Mesodermal cell (in vitro differentiated cells): ENCODE results near the gene FBXL7.

Experiments used
- H3K27ac ChIP-seq: 2 replicates; pipeline ENCODE4 v1.7.0; 2013; ENCODE audit warnings: mild to moderate bottlenecking, low read depth, low read length, moderate library complexity; ENCODE audit not compliant: severe bottlenecking
- H3K36me3 ChIP-seq: 2 replicates; pipeline ENCODE4 v1.7.1; 2013; ENCODE audit warnings: mild to moderate bottlenecking, low read length, moderate library complexity; ENCODE audit not compliant: control insufficient read depth, insufficient read depth
- H3K4me1 ChIP-seq: one replicate; pipeline ENCODE4 v1.7.1; 2013; ENCODE audit warnings: mild to moderate bottlenecking, low read length; ENCODE audit not compliant: insufficient read depth, control insufficient read depth, poor library complexity, severe bottlenecking
- H3K4me3 ChIP-seq: 2 replicates; pipeline ENCODE4 v1.7.0; 2013; ENCODE audit warnings: low read length, control low read depth, mild to moderate bottlenecking; ENCODE audit not compliant: insufficient read depth, poor library complexity, severe bottlenecking; ENCODE audit errors: extremely low read depth
- H3K9me3 ChIP-seq: 2 replicates; pipeline ENCODE4 v1.7.1; 2013; ENCODE audit warnings: mild to moderate bottlenecking, low read length, moderate library complexity; ENCODE audit not compliant: control insufficient read depth
- WGBS, 2 experiments: methylation state at CpG; one replicate each; pipeline ENCODE4 v1.1.5; 2013; ENCODE audit warnings: missing lambda C conversion rate in 2 of 2; ENCODE audit not compliant: insufficient coverage in 2 of 2; 5-methylcytosine and 5-hydroxymethylcytosine counted together

The FBXL7 gene

DNA sequence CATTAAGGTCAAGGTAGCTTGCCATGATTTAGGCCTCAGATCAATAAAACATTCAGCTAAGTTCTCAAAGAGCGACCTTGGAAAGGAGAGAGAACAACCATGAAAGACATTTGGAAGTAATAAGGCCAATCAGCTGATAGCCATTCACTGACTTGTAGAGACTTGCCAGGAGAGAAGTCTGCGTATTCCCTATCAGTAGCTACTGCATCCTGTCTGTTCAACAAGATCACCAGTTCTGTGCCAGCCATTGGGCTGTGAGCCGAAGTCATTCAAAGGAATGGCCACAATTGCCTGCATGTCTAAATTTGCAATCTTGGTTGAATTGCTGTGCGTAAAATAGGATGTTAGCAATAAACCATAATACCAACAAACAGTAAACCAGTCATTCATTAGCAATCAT, 219.8 kb downstream of the FBXL7 start:
- Histone ChIP-seq H3K36me3 (no peaks in the 10 kb centered on the region), H3K4me3 (no peak overlapping the region), H3K9me3 (peaks cover 5% of the 10 kb centered on the region), H3K27ac (no peak overlapping the region), H3K4me1 (peaks cover 37% of the 10 kb centered on the region)
- 84 to 89% methylated on average over 3 of the region's 4 CpGs for WGBS, 2 experiments

DNA sequence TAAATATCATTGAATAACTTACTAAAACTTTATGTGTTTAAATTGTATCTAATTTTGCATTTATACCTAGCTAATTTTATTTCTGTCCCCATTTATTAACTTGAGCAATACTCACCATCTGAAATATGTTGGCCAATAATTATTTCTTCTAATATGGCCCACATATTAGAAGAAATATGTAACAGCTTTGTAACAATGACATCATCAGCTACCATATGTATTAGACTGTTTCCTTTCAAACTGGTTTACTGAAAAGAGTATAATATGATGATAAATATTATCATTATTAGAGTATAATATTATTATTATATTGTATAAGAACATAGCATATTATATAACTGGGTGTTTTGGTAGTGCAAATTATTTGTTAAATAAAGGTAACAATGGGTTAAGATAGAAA, 220.5 kb downstream of the FBXL7 start:
- no peak overlapping the region for H3K4me3 ChIP-seq
- H3K4me1 ChIP-seq, result peaks cover 37% of the 10 kb centered on the region
- no peak overlapping the region for H3K27ac ChIP-seq
- H3K36me3 ChIP-seq, result no peaks in the 10 kb centered on the region
- peaks cover 6% of the 10 kb centered on the region for H3K9me3 ChIP-seq

DNA sequence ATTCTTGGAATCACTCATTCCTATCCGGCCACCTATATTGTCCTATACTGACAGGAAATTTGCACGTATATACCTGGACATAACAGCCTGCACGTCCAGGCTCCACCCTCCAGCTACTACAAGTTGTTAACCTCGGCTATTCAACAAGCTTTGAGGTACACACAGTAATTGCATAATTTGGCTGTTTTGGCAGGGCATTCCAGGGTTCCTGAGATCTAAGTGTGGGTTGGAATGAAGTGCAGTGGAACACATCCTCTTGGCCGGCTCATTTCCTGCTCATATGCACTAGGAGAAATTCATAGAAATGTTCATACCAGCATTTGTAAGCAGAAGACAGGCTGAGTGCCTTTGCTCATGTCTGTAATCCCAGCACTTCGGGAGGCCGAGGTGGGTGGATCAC, 222.3 kb downstream of the FBXL7 start:
- Histone ChIP-seq H3K27ac (no peak overlapping the region), H3K4me1 (peaks cover 23% of the 10 kb centered on the region), H3K4me3 (no peak overlapping the region), H3K36me3 (no peaks in the 10 kb centered on the region), H3K9me3 (peaks cover 16% of the 10 kb centered on the region)
- WGBS, 2 experiments, result 88 to 93% methylated on average over 4 to 6 of the region's 7 CpGs

DNA sequence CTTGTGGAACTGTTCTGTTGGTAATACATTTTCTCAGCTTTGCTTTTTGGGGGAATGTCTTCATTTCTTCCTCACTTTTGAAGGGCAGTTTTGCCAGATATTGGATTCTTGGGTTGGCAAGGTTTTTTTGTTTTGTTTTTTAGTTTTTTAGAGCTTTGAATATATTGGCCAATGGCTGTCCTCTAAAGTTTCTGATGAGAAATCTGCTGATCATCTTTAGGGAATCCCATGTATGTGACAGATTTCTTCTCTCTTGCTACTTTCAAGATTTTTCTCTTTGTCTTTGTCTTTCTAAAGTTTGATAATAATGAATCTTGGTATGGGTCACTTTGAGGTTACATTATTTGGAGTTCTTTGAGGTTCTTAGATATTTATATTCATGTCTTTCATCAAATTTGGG, 227.4 kb downstream of the FBXL7 start:
- Histone ChIP-seq H3K36me3 (no peaks in the 10 kb centered on the region), H3K9me3 (peaks cover 24% of the 10 kb centered on the region), H3K4me1 (no peaks in the 10 kb centered on the region), H3K27ac (no peak overlapping the region), H3K4me3 (no peak overlapping the region)

DNA sequence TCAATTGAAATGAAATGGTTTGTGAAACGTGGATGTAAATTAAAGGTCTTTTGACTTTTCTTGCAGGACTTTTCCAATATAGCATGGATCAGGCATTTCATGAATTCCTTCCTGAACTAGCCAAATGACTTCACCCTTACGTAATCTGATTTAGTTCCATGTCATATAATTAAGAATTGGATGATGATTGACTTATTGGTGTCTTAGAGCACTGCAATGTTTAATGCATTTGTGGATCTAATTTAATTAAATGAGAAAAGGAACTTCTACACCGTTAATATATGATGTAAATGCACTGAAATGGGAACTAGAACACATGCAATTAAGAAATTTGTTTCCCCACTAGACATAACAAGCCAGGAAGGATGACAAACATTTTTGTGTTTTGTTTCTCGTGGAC, 228.8 kb downstream of the FBXL7 start:
- no peaks in the 10 kb centered on the region for H3K4me1 ChIP-seq
- H3K9me3 ChIP-seq, result peaks cover 24% of the 10 kb centered on the region
- H3K27ac ChIP-seq, result no peak overlapping the region
- no peak overlapping the region for H3K4me3 ChIP-seq
- 92 to 100% methylated on average over 1 to 2 of the region's 4 CpGs for WGBS, 2 experiments
- no peaks in the 10 kb centered on the region for H3K36me3 ChIP-seq

DNA sequence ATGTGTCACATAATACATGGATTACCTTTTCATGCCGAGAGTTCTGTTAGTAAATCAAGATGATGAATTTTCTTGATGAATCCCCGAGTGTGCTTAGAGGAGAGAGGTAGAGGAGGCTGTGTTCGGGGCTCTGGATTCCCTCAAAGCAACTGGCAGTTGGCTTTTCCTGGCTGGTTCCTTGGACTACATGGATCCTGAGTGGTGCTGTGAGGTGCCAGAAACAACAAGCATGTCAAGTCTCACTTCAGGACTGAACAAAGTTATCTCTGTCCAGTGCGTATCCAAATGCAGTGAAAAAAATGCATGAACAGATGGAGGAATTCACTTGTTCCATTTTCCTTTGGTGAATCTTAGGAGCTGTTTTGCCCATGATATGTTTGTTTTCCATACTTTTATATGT, 231.7 kb downstream of the FBXL7 start:
- Histone ChIP-seq H3K9me3 (peaks cover 10% of the 10 kb centered on the region), H3K36me3 (no peaks in the 10 kb centered on the region), H3K4me1 (no peaks in the 10 kb centered on the region), H3K27ac (no peak overlapping the region), H3K4me3 (no peak overlapping the region)
- WGBS, 2 experiments, result 87 to 100% methylated on average over 3 to 4 of the region's 4 CpGs

DNA sequence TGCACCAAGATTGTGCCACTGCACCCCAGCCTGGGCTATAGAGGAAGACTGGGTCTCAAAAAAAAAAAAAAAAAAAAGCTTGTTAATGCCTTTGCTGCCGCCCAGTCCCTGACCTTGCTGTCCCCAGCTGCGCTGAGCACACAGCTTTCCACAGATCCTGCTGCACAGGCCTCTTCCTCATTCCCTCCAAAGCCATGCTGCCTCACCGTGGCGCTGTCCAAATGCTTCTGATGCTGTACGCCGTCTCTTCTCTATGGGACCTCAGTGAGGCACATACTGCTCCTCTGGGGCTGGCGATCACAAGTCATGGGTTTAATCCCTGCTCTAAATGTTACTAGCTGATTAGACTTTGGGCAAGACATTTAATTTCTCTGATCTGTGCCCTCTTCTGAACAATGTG, 234.1 kb downstream of the FBXL7 start:
- no peaks in the 10 kb centered on the region for H3K9me3 ChIP-seq
- H3K27ac ChIP-seq, result no peak overlapping the region
- WGBS, 2 experiments, result 96 to 99% methylated on average over 6 to 7 of the region's 7 CpGs
- H3K4me1 ChIP-seq, result no peaks in the 10 kb centered on the region
- no peaks in the 10 kb centered on the region for H3K36me3 ChIP-seq
- no peak overlapping the region for H3K4me3 ChIP-seq

DNA sequence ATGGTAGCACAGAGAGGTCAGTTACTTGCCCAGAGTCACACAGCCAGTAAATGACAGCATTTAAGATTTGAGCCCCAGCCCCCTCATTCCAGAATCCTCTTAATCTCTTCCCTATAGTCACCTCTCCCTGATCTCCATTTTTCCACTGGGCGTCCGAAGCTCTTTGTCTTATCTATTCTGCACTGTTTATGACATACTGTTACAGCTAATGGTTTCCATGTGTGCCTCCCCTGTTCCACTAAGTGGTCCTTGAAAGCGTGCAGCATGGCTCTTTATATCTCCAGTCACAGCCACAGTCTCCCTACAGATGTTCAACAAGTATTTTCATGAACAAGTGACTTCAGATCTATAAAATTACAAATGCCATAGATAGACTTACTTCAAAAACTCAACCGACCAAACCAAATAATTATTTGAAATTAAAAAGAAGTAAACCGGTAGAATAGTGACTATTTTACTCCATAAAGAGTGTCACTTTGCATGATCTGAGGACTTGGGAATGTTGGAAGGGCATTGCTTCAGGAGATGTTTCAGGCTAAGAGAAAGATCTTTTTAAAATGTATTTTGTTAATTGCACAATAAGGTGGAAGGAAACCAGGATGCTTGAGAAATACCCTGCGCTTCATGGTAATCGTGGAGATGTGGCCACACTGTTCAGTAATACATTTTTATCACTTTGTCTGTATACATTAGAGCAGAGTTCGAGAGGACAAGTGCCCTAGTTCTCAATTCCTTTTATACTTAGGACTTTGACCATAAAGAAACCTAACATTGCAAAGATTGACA, 237.2 kb downstream of the FBXL7 start:
- Histone ChIP-seq H3K4me3 (no peak overlapping the region), H3K4me1 (no peaks in the 10 kb centered on the region), H3K27ac (no peak overlapping the region), H3K36me3 (no peaks in the 10 kb centered on the region), H3K9me3 (no peaks in the 10 kb centered on the region)
- 91 to 95% methylated on average over 4 of the region's 8 CpGs for WGBS, 2 experiments

DNA sequence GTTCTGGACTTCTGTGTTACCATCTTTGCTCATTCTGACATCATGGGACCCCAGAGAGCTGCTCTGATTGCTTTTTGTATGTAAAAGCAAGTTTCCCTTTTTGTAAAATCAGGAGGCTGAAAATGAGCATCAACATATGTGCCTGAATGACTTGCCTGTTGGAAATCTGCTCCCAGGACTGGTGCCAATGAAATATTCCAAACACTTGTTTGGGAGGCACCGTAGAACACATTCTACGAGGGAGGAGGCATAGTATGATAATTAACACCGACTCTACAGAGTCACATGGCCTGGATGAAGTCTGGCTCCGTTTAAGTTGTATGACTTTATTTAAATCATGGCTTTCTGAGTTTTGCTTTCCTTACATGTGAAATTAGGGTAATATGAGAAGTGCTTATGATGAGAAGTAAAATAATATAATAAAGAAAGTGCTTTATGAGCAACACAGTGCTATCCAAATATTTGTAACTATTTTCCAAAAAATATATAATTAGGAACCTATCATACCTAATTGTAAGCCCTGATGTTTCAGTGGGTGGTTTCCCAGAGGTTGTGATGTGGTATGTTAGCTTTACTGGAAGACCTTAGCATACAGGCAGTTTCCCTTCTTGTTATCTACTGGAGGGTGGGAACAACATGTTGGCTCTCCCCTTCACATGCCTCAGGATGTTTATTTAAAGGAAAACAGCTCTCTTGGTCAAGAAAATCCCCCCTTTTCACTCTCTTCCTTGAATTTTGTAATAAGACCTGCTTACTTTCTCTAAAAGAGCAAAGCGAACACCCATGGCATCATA, 238.1 kb downstream of the FBXL7 start:
- Histone ChIP-seq H3K27ac (no peak overlapping the region), H3K9me3 (no peaks in the 10 kb centered on the region), H3K36me3 (no peaks in the 10 kb centered on the region), H3K4me3 (no peak overlapping the region), H3K4me1 (no peaks in the 10 kb centered on the region)
- WGBS, 2 experiments, result 95 to 100% methylated on average over 2 to 5 of the region's 5 CpGs

DNA sequence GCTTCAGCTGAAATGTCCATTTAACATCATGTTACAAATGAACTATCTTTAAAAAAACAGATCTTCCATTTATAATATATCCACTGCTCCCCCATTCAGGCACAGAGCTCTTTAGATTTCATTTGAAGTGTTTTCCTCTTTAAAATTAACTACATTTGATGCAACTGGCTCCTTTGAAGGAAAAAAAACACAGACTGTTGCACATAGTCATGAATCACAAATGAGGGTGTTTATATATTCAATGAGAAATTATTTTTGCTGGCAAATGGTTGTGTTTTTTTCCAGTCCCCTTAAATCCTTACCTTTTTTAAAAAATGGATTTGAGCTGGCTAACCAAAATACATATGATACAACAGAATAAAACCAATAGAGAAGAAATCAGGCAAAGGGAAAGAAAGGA, 240.4 kb downstream of the FBXL7 start:
- Histone ChIP-seq H3K4me3 (no peak overlapping the region), H3K9me3 (peaks cover 16% of the 10 kb centered on the region), H3K27ac (no peak overlapping the region), H3K36me3 (no peaks in the 10 kb centered on the region), H3K4me1 (no peaks in the 10 kb centered on the region)

DNA sequence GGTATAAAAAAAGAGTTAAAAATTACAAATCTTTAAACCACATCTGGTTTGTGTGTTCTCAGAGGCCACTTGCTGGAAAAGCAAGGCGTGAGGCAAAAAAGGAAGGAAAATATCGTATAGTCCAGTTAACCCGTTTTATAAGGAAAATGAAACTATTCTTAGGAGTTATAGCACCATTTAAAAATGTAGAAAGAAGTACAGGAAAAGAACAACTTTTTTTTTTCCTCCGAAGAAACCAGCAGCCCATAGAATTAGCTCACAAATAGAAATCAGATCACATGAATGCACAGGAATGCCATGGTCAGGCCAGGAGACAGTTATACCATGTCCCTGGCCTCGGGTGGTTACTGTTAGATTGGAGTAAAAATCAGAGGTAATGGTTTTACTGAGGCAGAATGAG, 241.6 kb downstream of the FBXL7 start:
- Histone ChIP-seq H3K4me1 (no peaks in the 10 kb centered on the region), H3K27ac (no peak overlapping the region), H3K36me3 (no peaks in the 10 kb centered on the region), H3K4me3 (no peak overlapping the region), H3K9me3 (peaks cover 16% of the 10 kb centered on the region)
- WGBS, 2 experiments, result 100% methylated on average over 1 of the region's 5 CpGs
